ENCODE measurements around the gene MEX3A. TPM values are rescaled to one million over a fixed set of nuclear protein-coding genes. Genes with fewer than 3 reads are reported as not detected.
A peak's percentile ranks its signal among the peaks of the same experiment; 100 is the strongest.

Gene MEX3A, protein sequence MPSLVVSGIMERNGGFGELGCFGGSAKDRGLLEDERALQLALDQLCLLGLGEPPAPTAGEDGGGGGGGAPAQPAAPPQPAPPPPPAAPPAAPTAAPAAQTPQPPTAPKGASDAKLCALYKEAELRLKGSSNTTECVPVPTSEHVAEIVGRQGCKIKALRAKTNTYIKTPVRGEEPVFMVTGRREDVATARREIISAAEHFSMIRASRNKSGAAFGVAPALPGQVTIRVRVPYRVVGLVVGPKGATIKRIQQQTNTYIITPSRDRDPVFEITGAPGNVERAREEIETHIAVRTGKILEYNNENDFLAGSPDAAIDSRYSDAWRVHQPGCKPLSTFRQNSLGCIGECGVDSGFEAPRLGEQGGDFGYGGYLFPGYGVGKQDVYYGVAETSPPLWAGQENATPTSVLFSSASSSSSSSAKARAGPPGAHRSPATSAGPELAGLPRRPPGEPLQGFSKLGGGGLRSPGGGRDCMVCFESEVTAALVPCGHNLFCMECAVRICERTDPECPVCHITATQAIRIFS
- 32.2 and 62.6 TPM in 2 replicates for total RNA-seq (ENCODE audit: low replicate concordance)

DNA sequence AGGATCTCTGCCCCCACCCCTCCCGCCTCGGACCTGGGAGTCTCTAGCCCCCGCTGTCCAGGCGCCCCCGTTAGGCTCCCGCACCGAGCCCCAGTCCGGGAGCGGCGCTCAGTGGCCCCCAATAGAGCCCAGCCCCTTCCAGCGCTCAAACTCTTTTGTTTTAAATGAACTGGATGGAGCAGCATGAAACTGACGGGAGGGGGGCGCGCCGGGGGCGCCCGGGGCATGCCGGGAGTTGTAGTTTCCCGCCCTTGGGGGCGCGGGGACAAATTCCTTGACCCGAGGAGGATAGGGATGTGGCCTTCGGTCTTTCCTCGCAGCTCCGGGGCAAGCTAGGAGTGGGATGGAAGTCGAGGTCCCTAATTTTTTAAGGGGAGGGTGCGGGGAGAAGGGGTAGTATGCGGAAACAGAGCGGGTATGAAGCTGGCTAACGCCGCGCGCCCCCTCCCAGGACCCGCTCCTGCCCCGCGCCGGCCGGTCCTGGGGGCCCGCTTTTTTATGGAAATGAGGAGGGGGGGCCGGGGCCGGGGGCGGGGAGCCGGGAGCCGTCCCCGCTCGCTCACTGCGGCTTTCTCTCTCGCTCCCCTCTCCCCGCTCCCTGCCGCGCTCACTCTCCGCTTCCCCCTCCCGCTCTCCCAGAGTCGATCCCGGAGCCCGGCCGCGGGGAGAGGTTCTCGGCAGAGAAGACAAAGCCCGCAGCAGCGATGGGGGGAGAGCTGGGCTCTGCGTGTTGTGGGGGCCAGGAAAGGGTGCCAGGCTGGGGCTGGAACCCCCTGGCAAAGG lies at the start of gene MEX3A:
Gene MEX3A (minus strand): TSS at position 157 of the 783 bp plus-strand sequence. CDS start 467 bp downstream, outside the sequence.
- H3K4me1 Mint-ChIP-seq = peaks cover 69% of the 10 kb centered on the region
- peaks cover 93% of the 10 kb centered on the region for H3K79me2 ChIP-seq (ENCODE audit: low read depth)
- peak within 1 kb of the TSS; percentile 94 for H3K9ac ChIP-seq
- peak; percentile 98 for DNase-seq (ENCODE audit: low spot score)
- H3K27ac Mint-ChIP-seq = peak within 1 kb of the TSS; percentile 99
- no peaks in the 10 kb centered on the region for H3K27me3 ChIP-seq
- H3K27ac ChIP-seq = peak within 1 kb of the TSS; percentile 99
- H3K4me2 ChIP-seq = peak within 1 kb of the TSS; percentile 99
- H3K36me3 Mint-ChIP-seq = peaks cover 22% of the 10 kb centered on the region
- no peaks in the 10 kb centered on the region for H3K9me3 ChIP-seq (ENCODE audit: low read depth)
- TF ChIP-seq EZH2phosphoT487 (IDR thresholded peaks at IDR 0.05) = no peak
- no peak for TF ChIP-seq EZH2 (IDR thresholded peaks at IDR 0.05)
- TF ChIP-seq, protein P1, sequence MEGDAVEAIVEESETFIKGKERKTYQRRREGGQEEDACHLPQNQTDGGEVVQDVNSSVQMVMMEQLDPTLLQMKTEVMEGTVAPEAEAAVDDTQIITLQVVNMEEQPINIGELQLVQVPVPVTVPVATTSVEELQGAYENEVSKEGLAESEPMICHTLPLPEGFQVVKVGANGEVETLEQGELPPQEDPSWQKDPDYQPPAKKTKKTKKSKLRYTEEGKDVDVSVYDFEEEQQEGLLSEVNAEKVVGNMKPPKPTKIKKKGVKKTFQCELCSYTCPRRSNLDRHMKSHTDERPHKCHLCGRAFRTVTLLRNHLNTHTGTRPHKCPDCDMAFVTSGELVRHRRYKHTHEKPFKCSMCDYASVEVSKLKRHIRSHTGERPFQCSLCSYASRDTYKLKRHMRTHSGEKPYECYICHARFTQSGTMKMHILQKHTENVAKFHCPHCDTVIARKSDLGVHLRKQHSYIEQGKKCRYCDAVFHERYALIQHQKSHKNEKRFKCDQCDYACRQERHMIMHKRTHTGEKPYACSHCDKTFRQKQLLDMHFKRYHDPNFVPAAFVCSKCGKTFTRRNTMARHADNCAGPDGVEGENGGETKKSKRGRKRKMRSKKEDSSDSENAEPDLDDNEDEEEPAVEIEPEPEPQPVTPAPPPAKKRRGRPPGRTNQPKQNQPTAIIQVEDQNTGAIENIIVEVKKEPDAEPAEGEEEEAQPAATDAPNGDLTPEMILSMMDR (IDR thresholded peaks at IDR 0.05) = no peak
- peak within 1 kb of the TSS; percentile 99 for H3K4me3 ChIP-seq
- peaks cover 90% of the 10 kb centered on the region for H3F3A ChIP-seq (ENCODE audit: low read depth)
- H4K20me1 ChIP-seq (ENCODE audit: low read depth) = peaks cover 81% of the 10 kb centered on the region
- peaks cover 58% of the 10 kb centered on the region for H3K4me1 ChIP-seq
- H2AFZ ChIP-seq (replicated peaks) = no peak within 1 kb of the TSS
- H3K4me3 Mint-ChIP-seq = peak within 1 kb of the TSS; percentile 100
- H3K9me3 Mint-ChIP-seq = no peaks in the 10 kb centered on the region
- H3K27me3 Mint-ChIP-seq (ENCODE audit: insufficient read depth, low read depth) = peaks cover 11% of the 10 kb centered on the region
- no peaks in the 10 kb centered on the region for H3K36me3 ChIP-seq

DNA sequence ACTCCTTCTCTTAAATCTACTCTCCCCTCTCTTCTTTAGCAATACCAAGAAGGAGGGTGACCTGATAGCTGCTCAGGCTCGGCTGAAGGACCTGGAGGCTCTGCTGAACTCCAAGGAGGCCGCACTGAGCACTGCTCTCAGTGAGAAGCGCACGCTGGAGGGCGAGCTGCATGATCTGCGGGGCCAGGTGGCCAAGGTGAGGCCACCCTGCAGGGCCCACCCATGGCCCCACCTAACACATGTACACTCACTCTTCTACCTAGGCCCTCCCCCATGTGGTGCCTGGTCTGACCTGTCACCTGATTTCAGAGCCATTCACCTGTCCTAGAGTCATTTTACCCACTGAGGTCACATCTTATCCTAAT lies 48.3 kb upstream of the MEX3A start:
- Mint-ChIP-seq H3K4me3 (no peak overlapping the region), H3K27me3 (ENCODE audit: insufficient read depth, low read depth) (peaks cover 3% of the 10 kb centered on the region), H3K4me1 (peaks cover 30% of the 10 kb centered on the region), H3K36me3 (peaks cover 14% of the 10 kb centered on the region), H3K9me3 (no peaks in the 10 kb centered on the region), H3K27ac (no peak overlapping the region)
- Histone ChIP-seq H3K27me3 (no peaks in the 10 kb centered on the region), H3F3A (ENCODE audit: low read depth) (no peaks in the 10 kb centered on the region), H3K36me3 (no peaks in the 10 kb centered on the region), H2AFZ (replicated peaks) (no peak overlapping the region), H3K9ac (no peak overlapping the region), H3K4me3 (no peak overlapping the region), H4K20me1 (ENCODE audit: low read depth) (peaks cover 52% of the 10 kb centered on the region), H3K4me1 (peaks cover 6% of the 10 kb centered on the region), H3K4me2 (no peak overlapping the region), H3K79me2 (ENCODE audit: low read depth) (no peaks in the 10 kb centered on the region), H3K27ac (no peak overlapping the region), H3K9me3 (ENCODE audit: low read depth) (no peaks in the 10 kb centered on the region)
- DNase-seq (ENCODE audit: low spot score) = no peak
- TF ChIP-seq EZH2phosphoT487 (IDR thresholded peaks at IDR 0.05) = no peak
- TF ChIP-seq, protein P1 (IDR thresholded peaks at IDR 0.05) = no peak
- no peak for TF ChIP-seq EZH2 (IDR thresholded peaks at IDR 0.05)

DNA sequence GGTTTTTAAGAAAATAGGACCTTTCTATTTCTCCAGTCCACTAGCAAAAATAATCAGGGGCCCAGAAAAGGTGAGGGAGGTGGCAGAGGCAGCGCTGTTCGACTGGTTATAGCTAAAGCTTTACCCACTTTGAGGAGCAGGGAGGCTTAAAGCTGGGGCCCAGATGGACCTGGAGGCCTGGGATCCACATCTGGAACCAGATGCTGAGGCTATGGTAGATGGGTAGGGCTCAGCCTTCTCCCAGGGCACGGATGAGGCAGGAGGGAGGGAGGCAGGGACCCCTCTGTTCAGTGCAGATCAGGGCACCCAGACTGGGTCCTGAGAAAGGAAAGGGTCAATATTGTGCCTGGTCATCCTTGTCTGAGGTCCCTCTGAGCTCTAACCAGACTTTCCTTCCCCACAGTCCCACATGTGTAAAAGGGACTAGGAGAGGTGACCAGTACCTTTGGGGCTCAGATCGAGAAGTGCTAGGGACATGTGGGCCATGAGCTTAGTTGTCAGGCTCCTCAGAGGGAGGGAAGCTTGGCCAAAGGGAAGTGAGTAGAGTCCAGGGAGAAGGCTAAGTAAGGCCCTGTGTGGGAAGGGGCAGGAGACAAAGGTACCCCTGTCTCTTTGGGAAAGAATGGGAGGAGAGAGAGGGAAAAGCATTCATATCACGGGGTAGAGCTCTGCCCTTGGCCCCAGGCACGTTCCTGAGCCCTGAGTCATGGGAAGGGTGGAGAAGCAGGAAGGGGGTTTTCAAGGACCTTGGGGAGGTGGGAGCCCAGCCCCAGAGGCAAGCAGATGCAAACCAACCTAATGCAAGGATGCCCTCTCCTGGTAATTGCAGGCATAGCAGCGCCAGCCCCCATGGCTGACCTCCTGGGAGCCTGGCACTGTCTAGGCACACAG lies 47.7 kb upstream of the MEX3A start:
- Histone ChIP-seq H3F3A (ENCODE audit: low read depth) (peaks cover 1% of the 10 kb centered on the region), H3K36me3 (no peaks in the 10 kb centered on the region), H3K79me2 (ENCODE audit: low read depth) (no peaks in the 10 kb centered on the region), H3K4me1 (peaks cover 6% of the 10 kb centered on the region), H3K4me3 (no peak overlapping the region), H3K9ac (no peak overlapping the region), H3K9me3 (ENCODE audit: low read depth) (no peaks in the 10 kb centered on the region), H3K27ac (peak overlapping the region; percentile 76), H4K20me1 (ENCODE audit: low read depth) (peaks cover 59% of the 10 kb centered on the region), H3K27me3 (no peaks in the 10 kb centered on the region), H3K4me2 (no peak overlapping the region), H2AFZ (replicated peaks) (no peak overlapping the region)
- peak; percentile 81 for DNase-seq (ENCODE audit: low spot score)
- peak overlapping the region; percentile 54 for H3K27ac Mint-ChIP-seq
- peaks cover 34% of the 10 kb centered on the region for H3K4me1 Mint-ChIP-seq
- peaks cover 14% of the 10 kb centered on the region for H3K36me3 Mint-ChIP-seq
- TF ChIP-seq EZH2phosphoT487 (IDR thresholded peaks at IDR 0.05) = no peak
- TF ChIP-seq, protein P1 (IDR thresholded peaks at IDR 0.05) = peak; percentile 89
- H3K4me3 Mint-ChIP-seq = no peak overlapping the region
- H3K9me3 Mint-ChIP-seq = no peaks in the 10 kb centered on the region
- H3K27me3 Mint-ChIP-seq (ENCODE audit: insufficient read depth, low read depth) = peaks cover 6% of the 10 kb centered on the region
